HepG2 (cell line): ENCODE measurements around the gene PIK3R3. TPM values are rescaled to one million over a fixed set of nuclear protein-coding genes. Genes with fewer than 3 reads are reported as not detected.
A peak's percentile ranks its signal among the peaks of the same experiment; 100 is the strongest.

Experiments used
- ATF6 ChIP-seq: sonication (generic); formaldehyde crosslinking; conservative IDR thresholded peaks from 2 replicates; pipeline ENCODE4 v1.4.0; 2020; ENCODE audit warnings: missing genetic modification reagents
- CBX2 ChIP-seq, 2 experiments: fragments of 200-600 bp in 1 of 2; sonication (generic); formaldehyde crosslinking in 1 of 2; IDR thresholded peaks; 2 replicates each; pipeline versions ENCODE4 v1.7.0 to v1.8.1; 2018 to 2022; ENCODE audit warnings: low read depth in 2 of 2, low read length in 1 of 2, mild to moderate bottlenecking in 1 of 2, missing genetic modification reagents in 1 of 2
- HMGXB4 ChIP-seq, 2 experiments: sonication (generic) in 1 of 2; formaldehyde crosslinking in 1 of 2; IDR thresholded peaks; 2 replicates each; pipeline versions ENCODE4 v1.4.0 to v1.6.1; 2018 to 2020; ENCODE audit warnings: missing genetic modification reagents in 2 of 2, borderline replicate concordance in 1 of 2, low read depth in 1 of 2, mild to moderate bottlenecking in 1 of 2, missing biosample characterization in 1 of 2
- HOXA5 ChIP-seq: sonication (generic); formaldehyde crosslinking; IDR thresholded peaks from 2 replicates; pipeline ENCODE4 v1.4.0; 2020; ENCODE audit warnings: missing genetic modification reagents
- HOXA9 ChIP-seq: sonication (generic); formaldehyde crosslinking; IDR thresholded peaks from 2 replicates; pipeline ENCODE4 v1.8.1; 2022; ENCODE audit warnings: missing genetic modification reagents, mild to moderate bottlenecking, moderate library complexity, borderline replicate concordance
- IKZF4 ChIP-seq: sonication (generic); formaldehyde crosslinking; IDR thresholded peaks from 2 replicates; pipeline ENCODE4 v1.5.1; 2020; ENCODE audit warnings: borderline replicate concordance, mild to moderate bottlenecking, low read depth, missing genetic modification reagents; ENCODE audit errors: not compliant biosample characterization
- MTA1 ChIP-seq: sonication (generic); formaldehyde crosslinking; IDR thresholded peaks from 2 replicates; pipeline ENCODE4 v1.4.0; 2020; ENCODE audit warnings: missing genetic modification reagents, mild to moderate bottlenecking, borderline replicate concordance
- NFIB ChIP-seq: sonication (generic); formaldehyde crosslinking; IDR thresholded peaks from 2 replicates; pipeline ENCODE4 v1.9.0; 2021; ENCODE audit warnings: missing genetic modification reagents, mild to moderate bottlenecking, borderline replicate concordance
- SALL1 ChIP-seq: sonication (generic); formaldehyde crosslinking; IDR thresholded peaks from 2 replicates; pipeline ENCODE4 v1.8.0; 2022; ENCODE audit warnings: mild to moderate bottlenecking, missing genetic modification reagents
- THAP7 ChIP-seq: sonication (generic); formaldehyde crosslinking; IDR thresholded peaks from 2 replicates; pipeline ENCODE4 v1.8.1; 2023; ENCODE audit warnings: mild to moderate bottlenecking, missing genetic modification reagents
- THYN1 ChIP-seq: sonication (generic); formaldehyde crosslinking; IDR thresholded peaks from 2 replicates; pipeline ENCODE4 v1.8.1; 2023; ENCODE audit warnings: low read depth, mild to moderate bottlenecking, moderate library complexity, missing genetic modification reagents, borderline replicate concordance
- ZNF121 ChIP-seq: sonication (generic); formaldehyde crosslinking; IDR thresholded peaks from 2 replicates; pipeline ENCODE4 v1.5.0; 2020; ENCODE audit warnings: mild to moderate bottlenecking, missing genetic modification reagents
- ZNF460 ChIP-seq: sonication (generic); formaldehyde crosslinking; IDR thresholded peaks from 2 replicates; pipeline ENCODE4 v1.5.1; 2020; ENCODE audit warnings: missing genetic modification reagents, mild to moderate bottlenecking, borderline replicate concordance
- ZNF646 ChIP-seq: sonication (generic); formaldehyde crosslinking; IDR thresholded peaks from 2 replicates; pipeline ENCODE4 v1.9.0; 2021; ENCODE audit warnings: mild to moderate bottlenecking, missing genetic modification reagents
- ZZZ3 ChIP-seq: sonication (generic); formaldehyde crosslinking; IDR thresholded peaks from 2 replicates; pipeline ENCODE4 v1.4.0; 2020; ENCODE audit warnings: missing genetic modification reagents, mild to moderate bottlenecking, borderline replicate concordance
- polyA plus RNA-seq, 8 experiments: library from polyadenylated mRNA; depleted of rRNA in 3 of 8; stranded (reverse) in 7 of 8; unstranded in 1 of 8; fragments of >200 nt; fragmentation: Illumina TruSeq in 4 of 8; extraction: Trizol in 4 of 8; gene quantifications; 2 replicates each; pipeline versions ENCODE4 v1.2.1 to v1.2.3, GENCODE V29; 2011 to 2016; ENCODE audit warnings: low read depth in 4 of 8, missing spikeins in 1 of 8, mixed read lengths in 1 of 8; ENCODE audit not compliant: insufficient read depth in 1 of 8
- total RNA-seq, 5 experiments: library from RNA; depleted of rRNA; stranded (reverse); fragments of >200 nt; fragmentation: Illumina TruSeq; extraction: Trizol; gene quantifications; 2 replicates each; pipeline ENCODE4 v1.2.3, GENCODE V29; 2016; ENCODE audit warnings: low read depth in 1 of 5

Gene PIK3R3
- total and polyA plus RNA-seq, 2 of the 13 experiments (the other 11 are each of a cell fraction or from before 2014, with no cell fraction given), result 0.37 to 6.9 TPM

GRCh38 chr1:46179138-46180081 is 47.0 kb upstream of the PIK3R3 start (continued):
- TF ChIP-seq HOXA9 (CRISPR knock-in tag), result no peak
- no peak for TF ChIP-seq MTA1 (CRISPR knock-in tag)
- TF ChIP-seq ZNF460 (CRISPR knock-in tag), result no peak
- TF ChIP-seq ATF6, result no peak
- TF ChIP-seq THYN1 (CRISPR knock-in tag), result no peak
- TF ChIP-seq ZNF121 (CRISPR knock-in tag), result peak; percentile 85
- TF ChIP-seq ZZZ3, result 0 out of 2 replicates have a peak, but pooled peaks have one; percentile 21
- peak; percentile 31 to 32; a peak in 2 of 4 replicates for TF ChIP-seq HMGXB4 (CRISPR knock-in tag; IDR thresholded peaks at IDR 0.05; ENCODE audit: borderline replicate concordance in 1 of 2, low read depth in 1 of 2)
- TF ChIP-seq HOXA5 (CRISPR knock-in tag), result no peak
- peak; percentile 24; the same call in 1 of the 2 replicates for TF ChIP-seq SALL1
- TF ChIP-seq THAP7 (CRISPR knock-in tag), result no peak
- no peak for TF ChIP-seq CBX2 (IDR thresholded peaks at IDR 0.05; ENCODE audit: low read depth, low read length)
- TF ChIP-seq CBX2 (CRISPR knock-in tag; IDR thresholded peaks at IDR 0.05; ENCODE audit: low read depth), result no peak
- TF ChIP-seq ZNF646 (CRISPR knock-in tag), result peak; percentile 80
- no peak for TF ChIP-seq NFIB (CRISPR knock-in tag)
- TF ChIP-seq IKZF4, result no peak
